GM12801 (cell line): ENCODE measurements around the gene LCN15.

ENCODE experiments used
- TF ChIP-seq, protein P1 (sequence below): IDR thresholded peaks from one replicate; pipeline ENCODE4 v1.5.1; 2011; ENCODE audit warnings: control low read depth; ENCODE audit not compliant: insufficient read length; ENCODE audit errors: extremely low read depth

Gene LCN15

DNA sequence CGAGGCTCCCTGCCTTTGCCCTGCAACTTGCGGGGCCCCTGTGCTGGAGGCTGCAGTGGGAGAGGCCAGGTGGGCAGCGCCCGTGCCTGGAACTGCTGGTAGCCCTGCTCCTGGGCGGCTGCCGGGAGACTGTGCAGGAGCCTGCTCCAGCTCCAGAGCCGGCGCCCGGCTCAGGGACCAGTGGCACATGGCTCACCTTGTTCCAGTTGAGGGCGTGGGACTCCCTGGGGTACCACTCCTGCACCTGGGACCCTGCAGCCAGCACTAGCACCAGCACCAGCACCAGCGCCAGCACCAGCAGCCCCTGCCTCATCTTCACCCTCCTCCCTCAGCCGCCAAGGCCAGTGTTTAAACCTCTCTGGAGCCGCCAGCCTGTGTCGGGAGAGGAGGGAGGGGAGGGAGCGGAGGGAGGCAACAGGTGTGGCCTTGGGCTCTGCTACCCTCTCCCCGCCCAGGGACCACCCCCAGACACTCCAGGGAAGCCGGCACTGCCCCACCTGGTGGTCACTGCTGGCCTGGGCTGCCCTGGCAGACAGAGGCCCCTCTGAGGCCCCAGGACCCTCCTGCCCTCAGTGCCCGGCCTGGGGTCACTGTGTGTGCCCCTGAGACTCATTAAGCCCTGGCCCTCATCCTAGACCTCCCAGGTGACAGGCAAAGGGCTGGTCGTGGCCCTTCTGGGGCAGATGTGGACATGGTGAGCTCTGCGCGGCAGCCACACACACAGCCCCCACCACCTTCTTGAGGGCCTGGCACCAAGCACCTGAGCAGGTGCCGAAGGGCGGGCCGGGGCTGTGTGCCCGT, 21.5 kb downstream of the LCN15 start, which contains the start of gene LCN10:
Gene LCN10 (minus strand): TSS at position 350 of the 801 bp plus-strand sequence. CDS start 37 bp downstream, at position 313.
- TF ChIP-seq, protein P1, sequence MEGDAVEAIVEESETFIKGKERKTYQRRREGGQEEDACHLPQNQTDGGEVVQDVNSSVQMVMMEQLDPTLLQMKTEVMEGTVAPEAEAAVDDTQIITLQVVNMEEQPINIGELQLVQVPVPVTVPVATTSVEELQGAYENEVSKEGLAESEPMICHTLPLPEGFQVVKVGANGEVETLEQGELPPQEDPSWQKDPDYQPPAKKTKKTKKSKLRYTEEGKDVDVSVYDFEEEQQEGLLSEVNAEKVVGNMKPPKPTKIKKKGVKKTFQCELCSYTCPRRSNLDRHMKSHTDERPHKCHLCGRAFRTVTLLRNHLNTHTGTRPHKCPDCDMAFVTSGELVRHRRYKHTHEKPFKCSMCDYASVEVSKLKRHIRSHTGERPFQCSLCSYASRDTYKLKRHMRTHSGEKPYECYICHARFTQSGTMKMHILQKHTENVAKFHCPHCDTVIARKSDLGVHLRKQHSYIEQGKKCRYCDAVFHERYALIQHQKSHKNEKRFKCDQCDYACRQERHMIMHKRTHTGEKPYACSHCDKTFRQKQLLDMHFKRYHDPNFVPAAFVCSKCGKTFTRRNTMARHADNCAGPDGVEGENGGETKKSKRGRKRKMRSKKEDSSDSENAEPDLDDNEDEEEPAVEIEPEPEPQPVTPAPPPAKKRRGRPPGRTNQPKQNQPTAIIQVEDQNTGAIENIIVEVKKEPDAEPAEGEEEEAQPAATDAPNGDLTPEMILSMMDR = no peak

DNA sequence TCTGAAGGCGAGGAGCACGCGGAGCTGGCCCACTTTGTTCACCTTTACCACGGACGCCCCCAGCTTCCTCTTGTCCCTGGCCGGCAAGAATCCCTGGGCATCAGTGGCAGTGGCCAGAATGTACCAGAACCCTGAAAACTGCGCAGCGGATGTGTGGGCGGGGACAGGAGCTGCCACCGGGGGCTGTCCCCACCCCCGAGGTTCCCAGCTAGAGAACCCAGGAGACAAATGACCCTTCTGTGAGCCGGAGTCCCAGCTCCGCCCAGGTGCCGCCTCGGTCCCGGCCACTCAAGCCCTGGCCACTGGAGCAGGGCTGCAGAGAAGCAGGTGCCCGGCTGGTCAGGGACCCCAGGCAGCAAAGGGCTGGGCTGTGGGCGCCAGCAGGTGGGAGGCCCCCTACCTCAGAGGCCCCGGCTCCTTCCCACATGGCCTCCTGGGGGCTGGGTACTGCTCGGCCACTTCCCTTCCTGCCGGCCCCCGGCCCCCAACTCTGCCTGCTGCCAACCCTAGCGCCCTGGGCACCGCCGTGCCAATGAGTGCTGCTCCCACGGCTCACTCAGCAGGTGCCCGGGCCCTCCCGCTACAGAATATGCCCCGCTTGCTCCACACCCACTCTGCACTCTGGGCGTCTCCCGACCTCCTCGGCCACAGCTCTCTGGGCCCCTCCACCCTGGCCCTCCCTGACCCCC, 22.3 kb downstream of the LCN15 start:
- TF ChIP-seq, protein P1 = no peak

DNA sequence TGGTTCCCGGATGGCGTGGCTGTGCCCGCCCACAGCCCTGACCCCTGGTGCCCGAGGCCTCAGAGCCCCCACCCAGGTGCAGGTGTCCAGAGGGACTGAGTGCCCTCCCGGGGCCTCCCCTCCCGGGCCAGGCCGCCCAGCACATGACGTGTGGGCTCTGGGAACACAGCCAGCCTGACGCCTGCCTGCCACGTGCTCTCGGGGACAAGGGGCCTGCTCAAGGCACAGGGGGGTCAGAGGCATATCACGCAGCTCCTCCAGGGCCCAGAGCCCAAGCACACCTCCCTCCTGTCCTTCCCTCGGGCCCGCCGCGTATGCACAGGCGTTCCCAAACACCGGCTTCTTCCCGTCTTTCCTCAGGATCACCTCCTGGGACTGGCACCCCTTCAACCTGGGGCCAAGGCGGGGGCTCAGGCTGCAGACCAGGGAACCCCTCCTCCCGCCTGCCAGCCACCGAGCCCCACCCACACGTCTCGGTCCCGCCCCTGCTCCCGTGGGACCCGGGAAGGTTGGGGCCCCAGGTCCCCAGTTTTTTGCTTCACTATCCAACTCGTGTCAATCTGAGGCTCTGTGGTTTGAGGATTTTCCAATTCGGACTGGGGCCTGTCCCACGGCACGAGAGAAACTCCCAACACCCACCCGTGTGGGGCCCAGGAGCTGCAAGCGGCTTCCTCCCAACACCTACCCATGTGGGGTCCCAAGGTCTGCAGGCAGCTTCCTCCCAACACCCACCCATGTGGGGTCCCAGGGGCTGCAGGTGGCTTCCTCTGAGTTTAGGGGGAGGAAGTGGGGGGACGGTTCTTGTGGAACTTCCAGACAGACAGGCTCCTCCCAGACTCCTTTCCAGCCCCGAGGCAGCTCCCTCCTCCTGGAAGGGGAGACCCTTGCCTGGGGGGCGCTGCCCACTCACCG, 23.1 kb downstream of the LCN15 start:
- TF ChIP-seq, protein P1 = no peak

DNA sequence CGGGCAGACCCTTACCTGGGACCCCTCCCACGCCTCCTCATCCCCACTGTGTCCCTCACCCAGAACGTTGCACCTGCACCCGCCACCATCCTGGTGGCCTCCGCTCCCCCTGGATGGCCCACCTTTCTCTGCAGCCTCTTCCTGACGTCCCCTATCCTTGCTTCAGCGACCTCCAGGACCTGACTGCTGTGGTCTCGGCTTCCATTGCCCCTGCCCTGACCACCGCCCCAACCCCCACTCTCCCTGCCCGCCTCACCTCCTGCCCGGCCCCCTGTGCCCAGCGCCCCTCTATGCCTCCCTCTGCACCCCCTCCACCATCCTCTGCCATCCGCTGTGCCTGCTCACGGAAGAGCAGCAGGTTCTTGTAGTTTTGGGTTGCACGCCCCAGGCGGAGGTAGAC, 23.8 kb downstream of the LCN15 start:
- TF ChIP-seq, protein P1 = no peak

DNA sequence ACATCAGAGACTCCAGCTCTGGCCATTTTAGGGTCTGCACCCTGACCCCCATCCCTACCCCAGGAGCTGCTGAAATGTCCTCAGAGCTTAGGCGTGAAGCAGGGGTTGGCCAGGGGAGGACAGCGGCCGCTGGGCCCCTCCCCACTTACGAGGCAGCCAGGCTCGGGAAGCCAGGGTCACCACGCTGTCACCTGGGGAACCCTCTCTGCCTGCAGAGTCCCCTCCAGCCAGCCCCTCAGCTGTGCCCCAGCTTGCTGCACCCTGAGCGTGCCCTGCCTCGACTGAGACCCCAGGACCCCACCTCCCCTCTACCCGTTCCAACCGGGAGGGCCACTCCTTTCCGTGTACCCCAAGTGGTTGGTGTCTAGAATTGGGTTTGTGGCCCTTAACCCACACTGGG, 24.2 kb downstream of the LCN15 start:
- TF ChIP-seq, protein P1 = no peak

DNA sequence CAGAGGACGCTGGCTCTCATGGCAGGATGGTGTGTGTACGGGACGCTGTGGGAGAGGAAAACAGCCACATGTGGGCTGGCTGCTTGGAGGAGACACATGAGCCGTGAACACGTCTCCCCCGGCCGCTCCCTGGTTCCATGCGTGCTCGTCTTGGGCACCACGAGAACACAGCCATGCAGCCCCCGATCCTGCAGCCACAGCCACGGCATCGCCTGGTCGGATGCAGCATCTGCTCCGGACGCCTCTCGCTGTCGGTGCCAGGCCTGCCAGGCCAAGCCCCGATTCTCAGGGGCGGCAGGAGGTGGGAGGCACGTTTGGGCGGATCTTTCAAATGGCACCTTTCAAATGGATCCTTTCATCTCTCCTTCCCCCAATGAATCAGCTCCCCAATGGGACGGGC, 24.8 kb downstream of the LCN15 start:
- TF ChIP-seq, protein P1 = no peak

DNA sequence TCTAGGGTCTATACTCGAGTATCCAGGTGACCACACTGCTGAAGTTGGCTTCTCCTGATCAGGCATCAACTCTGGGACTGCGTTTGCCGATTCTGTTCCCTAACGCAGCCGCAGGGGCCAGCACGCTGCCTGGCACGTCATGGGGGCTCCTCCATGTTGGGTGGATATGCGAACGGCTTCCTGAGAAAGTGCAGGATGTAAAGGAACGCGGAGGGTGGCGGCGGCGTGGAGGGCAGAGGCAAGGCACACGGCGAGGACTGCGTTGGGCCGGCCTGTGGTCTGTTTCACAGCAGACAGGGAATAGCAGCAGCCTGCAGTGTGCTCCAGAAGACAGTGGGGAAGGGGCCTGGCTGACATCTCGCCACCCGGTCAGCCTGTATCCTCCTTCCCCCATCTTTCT, 25.4 kb downstream of the LCN15 start:
- TF ChIP-seq, protein P1 = no peak
